D341Med (cell line): Measurements from ENCODE around the gene ROBO1.
"Not testable (repeated sequence)": the region's sequence is repeated elsewhere in the genome, so short reads cannot be mapped to it uniquely, and the experiment has no call there.

Source experiments
- DNase-seq: peaks from one replicate; pipeline ENCODE4 v3.0.0; 2012; ENCODE audit warnings: low spot score

The ROBO1 gene

DNA sequence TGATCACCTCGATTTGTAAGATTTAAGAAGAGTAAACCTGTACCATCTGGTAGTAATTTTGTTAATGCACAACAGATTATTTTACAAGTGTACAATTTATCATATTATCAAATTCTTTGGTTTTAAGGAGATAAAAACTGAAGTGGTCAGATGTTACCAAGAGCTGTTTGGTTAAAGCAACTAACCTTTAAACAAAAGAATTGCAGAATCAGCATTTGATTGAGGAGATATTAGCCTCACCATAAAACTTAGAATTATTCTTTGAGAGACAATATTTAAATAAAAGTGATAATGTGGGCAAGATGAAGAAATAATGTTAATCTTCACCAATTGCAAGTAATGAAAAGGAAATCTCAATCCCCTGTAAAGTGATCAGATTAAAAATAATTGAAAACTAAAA is 1034.9 kb downstream of the ROBO1 start:
- no peak for DNase-seq

DNA sequence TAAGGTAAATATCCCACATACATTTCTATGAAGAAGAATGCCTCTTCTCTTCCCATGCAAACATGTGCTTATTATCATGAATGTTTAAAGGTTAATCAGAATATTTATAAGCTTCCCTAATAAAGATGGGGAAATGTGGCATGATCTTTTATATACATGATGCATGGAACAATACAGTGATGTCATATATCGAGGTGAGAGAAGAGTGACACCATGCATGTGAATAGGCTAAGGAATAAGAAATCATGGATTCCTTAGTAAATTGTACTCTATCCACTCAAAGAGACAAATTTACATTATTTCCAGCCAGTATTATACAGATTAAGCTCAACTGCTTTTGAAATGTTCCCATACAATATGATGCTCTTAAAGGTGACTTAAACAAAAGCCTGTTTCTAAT is 1035.3 kb downstream of the ROBO1 start:
- DNase-seq: no peak

GRCh38 chr3:78729946-78730345 is 1037.9 kb downstream of the ROBO1 start:
- DNase-seq: no peak

DNA sequence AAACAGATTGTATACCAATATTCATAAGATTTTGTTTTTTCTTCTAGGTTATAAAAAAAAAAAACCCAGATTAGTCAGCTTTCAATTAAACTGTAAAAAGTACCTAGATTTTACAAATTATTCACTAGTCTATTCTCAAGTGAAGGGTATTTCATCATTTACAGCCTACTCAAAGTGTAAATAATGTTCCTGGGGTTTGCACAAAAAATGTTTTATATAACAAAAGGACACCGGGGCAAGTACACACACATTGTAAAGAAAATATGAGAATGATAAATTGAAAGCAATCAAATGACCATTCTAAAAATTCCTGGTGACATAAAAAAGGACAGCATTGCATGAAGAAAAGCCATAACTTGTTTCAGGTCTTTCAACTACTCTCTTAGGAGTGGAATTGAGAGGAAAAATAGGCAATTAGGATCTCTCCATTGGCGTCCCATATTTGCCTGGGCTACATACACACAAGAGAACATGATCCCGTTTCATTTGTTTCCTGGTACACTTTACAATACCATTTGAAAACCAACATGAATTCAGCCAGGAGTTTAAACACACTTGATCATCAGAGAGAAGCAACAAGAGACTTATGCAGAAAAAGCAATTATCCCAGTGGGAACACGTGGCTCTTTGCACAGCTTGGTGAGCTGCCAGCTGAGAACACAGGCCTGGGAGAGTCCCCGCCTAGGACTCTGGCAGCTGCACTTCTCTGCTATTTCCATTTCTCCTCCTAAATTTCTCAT is 1039.2 kb downstream of the ROBO1 start:
- DNase-seq: peak; percentile 62

DNA sequence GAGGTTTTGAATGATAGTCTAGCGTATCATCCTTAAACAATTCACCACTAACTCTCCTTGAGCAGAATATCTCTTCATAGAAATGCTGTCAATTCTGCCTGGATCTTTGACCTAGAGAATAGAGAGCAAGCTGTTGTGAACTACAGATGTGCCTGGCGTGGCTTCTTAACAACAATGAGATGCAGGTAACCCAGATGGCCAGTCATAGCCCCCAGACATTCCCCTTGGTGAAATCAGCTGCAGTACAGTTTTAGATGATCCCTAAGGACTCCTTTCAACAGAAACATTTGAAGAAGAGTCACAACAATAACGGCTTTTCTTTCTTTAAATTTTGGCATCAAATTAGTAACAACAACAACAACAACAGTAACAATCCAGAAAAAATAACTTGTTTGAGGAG is 1041.3 kb downstream of the ROBO1 start:
- no peak for DNase-seq

DNA sequence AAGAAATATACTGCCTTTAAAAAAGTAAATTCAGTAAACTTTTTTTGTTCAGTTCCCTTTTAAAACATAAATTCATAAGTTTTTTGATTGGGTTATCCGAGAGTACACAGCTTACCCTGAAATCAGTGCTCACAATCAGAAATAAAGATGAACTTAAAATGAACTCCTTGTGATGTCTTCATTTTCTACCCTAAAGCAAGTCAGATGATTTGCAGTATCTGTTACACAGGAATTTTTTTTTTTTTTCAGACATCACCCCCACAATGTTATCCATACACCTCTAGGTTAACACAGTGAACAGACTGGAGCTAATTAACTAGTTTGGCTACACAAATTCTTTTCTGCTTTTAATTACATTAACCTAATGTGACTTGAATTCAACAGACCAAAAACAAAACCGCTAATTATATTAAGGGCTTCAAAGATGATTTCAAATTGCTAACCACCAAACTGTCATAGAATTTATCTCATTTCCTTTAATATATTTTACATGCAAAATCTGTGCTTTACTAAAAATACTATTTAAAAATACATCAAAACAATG is 1042.0 kb downstream of the ROBO1 start:
- DNase-seq: no peak

- DNase-seq: no peak
Measured at GRCh38 chr3:78724859-78725258, 1042.9 kb downstream of the ROBO1 start.

- DNase-seq: not testable (repeated sequence)
Measured at GRCh38 chr3:78724364-78724763, 1043.4 kb downstream of the ROBO1 start.

DNA sequence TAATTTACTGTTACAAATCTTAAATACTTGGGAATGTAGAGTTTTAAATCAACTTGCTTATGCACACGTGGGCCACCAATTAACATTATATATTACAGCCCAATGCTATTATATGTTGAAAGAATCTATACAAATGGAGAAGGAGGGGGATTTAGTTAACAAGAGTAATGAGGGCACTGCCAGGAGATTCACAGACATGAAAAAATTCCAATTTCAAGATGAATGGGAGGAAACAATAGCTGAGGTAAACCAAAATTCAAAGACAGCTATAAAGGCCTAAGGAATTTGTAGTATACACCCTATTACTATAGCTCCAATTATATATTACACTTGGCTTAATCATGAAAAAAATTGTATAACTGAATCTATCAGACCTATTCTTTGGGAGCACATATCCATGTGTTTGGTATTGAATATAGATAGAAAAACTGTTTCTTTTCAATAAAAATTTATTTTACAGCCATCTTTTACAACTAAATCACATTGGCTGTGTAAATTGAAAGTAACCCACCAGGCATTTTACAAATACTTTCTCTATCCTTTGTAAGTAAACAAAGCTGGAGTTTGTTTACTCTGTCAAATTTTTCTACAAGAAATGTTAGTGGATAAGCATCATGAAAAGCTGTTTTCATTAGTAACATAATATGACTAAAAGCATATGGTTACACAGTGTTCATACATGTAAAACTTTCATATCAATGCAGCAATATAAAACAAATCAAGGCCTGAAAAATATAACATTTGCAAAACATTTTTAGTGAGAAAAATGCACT is 1045.8 kb downstream of the ROBO1 start:
- no peak for DNase-seq

DNA sequence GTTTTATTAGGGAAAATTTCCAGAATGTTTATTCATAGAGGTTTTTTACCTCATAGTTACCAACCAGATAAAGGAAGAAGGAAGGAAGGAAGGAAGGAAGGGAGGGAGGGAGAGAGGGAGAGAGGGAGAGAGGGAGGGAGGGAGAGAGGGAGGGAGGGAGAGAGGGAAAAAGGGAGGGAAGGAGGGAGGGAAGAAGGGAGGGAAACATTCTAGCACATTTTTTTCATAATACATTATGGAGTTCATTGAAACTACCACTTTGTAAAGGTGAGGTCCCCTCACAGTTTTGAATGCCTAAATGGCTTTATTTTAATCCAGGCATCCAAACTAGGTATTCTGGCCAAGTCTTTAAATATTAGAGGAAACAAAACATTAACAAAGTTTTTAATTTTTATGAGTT is 1049.1 kb downstream of the ROBO1 start:
- no peak for DNase-seq

GRCh38 chr3:78717041-78717440 is 1050.8 kb downstream of the ROBO1 start:
- DNase-seq: no peak

GRCh38 chr3:78712941-78713340 is 1054.9 kb downstream of the ROBO1 start:
- DNase-seq: no peak

GRCh38 chr3:78712270-78712669 is 1055.5 kb downstream of the ROBO1 start:
- no peak for DNase-seq

DNA sequence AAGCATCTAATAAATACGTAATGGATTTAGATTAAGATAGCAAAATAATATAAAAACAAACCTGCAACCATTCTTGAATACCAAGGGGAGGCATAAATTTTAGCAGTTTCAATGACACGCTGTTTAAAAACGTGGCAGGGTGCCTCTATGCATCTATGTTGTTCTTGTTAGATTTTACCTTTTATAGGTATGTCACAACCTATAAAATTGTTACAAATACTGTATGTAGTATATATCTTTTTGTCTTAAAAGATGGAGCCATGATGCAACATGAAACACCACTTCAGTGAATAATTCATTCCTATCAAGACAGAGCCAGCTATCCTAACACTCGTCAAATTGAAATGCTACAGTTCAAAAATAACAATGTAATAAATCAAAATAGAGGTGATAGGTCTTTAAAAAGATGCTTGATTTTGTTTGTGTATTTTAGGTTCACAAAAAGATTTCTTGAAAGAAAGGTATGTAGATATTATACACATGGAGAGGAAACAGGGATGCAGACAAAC is 1059.2 kb downstream of the ROBO1 start:
- no peak for DNase-seq

- no peak for DNase-seq
Measured at GRCh38 chr3:78707609-78708008, 1060.2 kb downstream of the ROBO1 start.

DNA sequence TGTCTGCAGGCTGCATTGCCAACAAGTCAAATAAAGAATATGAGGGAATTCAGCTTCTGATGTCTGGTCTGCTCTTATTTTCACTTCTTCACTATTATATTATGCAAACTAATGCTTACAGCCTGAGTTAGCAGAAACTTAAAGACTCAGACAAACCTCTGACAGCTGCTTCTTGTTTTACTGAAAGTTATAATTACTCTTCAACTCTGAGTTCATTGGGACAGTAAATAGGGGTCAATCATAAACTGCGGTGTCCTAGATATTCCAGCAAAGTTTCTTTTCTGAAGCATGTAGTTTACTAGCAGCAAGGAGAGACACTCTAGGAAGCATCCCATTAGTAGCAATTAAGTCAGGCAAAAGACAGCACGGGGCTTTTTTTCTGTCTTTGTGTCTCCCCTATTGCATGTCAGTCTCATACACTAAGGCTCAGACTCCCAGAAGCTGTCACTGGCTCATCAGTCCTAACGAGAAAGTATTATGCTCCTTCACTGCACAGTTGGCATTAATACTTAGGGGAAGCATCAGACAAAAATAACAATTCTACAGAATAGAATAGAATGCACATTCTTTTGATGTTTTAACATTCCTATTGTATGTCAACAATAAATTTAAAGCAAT is 1060.8 kb downstream of the ROBO1 start:
- DNase-seq: no peak

GRCh38 chr3:78703944-78704343 is 1063.9 kb downstream of the ROBO1 start:
- DNase-seq: no peak

GRCh38 chr3:78701537-78701936 is 1066.3 kb downstream of the ROBO1 start:
- no peak for DNase-seq

DNA sequence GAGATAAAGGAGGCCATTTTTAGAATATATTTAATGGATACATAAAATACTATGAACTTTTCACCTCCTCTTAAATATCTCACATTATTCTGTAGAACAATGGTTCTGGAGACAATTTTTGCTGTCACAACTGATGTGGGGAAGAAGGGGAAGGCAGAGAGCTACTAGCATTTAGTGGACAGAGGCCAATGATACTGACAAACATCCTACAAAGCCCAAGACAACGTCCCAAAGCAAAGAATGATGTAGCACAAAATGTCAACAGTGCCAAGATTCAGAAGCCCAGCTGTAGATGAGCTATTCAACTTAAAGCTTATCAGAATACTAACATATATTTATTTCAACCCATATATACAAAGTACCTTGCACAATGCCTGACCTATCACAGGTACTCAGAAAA is 1069.4 kb downstream of the ROBO1 start:
- DNase-seq: no peak

DNA sequence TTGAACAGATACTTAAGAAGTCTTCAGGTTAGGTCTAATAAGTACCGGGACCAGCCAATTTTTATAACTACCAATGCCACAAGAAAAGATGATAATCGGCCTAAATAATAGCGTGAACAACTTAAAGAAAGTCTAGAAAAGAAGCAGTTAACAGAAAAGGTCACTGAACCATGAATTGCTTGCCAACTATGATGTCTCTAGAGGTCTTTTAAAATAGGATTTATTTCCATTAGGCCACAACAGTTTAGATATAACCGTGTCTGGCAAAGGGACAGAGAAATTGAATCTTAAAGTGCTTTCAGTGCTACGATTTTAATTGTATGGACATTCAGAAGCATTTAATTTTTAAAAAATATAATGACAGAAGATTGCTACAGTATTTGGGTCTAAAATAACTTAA is 1070.4 kb downstream of the ROBO1 start:
- DNase-seq: no peak

DNA sequence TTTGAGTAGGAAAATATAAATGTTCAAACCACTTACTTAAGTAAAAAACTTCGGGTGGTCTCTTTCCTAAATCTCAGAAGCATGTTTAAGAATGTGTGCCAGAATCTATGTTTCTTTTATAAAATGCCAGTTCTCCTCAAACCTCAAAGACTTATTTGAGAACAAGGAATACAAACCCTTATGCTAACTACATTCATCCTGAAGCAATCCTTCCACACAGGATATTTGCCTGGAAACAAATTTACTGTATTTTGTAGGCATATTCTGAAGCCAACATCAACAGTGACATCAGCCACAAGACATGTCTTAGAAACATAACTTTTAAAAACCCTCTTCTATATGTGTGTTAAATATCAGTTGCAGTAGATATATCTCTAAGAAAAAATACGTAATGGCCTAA is 1077.0 kb downstream of the ROBO1 start:
- DNase-seq: no peak

DNA sequence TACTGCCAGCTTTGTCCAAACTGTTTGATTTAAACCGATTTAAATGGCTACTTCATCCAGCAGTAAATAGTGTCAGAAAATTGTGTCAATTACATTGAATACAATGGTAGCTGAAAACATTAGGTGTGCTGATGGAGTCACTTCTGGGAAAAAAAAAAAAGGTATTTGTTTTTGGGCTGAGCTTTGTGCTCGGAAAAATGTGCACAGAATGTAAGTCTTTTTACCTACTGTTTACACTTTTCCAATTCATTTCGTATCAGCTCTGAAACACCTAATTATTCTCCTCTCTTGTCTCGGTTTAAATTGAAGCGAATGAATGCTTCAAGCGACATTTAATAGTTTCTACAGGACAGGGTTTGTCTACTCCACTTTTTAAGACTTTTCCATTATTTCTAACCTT is 1078.4 kb downstream of the ROBO1 start:
- DNase-seq: no peak

DNA sequence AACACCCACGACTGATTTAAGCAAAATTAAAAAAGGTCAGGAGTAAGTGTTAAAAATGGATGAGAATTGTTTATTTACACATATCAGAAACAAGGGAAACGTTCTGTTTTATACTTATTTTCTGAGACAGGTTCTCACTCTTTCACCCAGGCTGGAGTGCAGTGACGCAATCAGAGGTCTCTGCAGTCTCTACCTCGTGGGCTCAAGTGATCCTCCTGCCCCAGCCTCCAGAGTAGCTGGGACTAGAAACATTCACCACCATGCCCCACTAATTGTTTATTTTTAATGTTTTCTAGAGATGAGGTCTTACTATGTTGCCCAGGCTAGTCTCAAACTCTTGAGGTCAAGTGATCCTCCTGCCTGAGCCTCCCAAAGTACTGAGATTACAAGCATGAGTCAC is 1080.3 kb downstream of the ROBO1 start:
- DNase-seq: no peak
